HG02870 (cell line): Measurements from ENCODE around the gene REG1B.
"Not testable (repeated sequence)": the region's sequence is repeated elsewhere in the genome, so short reads cannot be mapped to it uniquely, and the experiment has no call there.

Experiments
- ATAC-seq: cut with Tn5 transposase; IDR thresholded peaks from one replicate; pipeline ENCODE4 v1.9.1; 2021; ENCODE audit warnings: mild to moderate bottlenecking, moderate library complexity; ENCODE audit not compliant: unreplicated experiment

The REG1B gene

DNA sequence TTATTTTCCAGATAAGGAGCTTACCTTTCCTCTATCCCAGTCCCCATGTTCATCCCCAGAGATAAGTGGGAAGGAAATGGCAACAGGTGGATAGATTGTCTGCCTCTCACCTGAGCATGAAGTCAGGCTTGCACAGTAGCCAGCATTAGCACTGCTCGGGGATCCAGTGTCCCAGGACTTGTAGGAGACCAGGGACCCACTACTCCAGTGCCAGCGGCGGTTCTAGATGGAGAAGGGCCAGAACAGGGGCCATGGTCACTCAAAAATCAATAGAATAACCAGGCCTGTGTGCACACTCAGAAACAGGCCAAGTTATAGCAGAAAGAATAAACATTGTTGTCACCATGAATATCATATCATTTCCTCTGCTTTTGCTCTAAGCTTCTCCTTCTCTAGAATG lies 2.4 kb downstream of the REG1B start:
- no peak for ATAC-seq

DNA sequence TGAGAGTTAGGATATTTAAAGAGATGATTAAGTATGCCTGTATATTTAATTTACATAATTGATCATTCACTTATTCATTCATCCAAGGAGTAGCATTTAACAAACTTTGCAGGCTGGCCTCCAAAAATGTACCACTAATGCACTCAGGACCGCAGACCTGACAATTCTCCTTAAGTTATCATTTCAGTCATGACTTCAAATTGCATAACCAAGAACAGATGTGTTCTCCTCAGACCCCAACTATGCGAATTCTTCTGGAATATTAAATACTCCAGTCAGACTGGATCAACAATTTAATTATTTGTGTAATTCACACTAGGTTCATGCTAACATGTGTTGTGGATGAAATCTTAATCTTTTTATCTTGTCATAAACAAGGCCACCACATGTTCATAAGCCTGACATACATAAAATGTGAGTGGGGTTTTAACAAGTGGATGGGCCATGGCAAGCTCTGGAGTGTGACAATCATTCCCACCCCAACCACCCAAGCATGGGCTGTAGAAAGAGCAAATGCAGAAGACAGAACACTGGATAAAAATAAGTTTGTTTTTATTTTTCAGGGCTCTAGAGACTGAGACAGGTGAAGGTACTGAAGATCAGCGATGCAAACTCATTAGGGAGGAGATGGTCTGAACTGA lies 3.2 kb downstream of the REG1B start:
- ATAC-seq, result no peak

DNA sequence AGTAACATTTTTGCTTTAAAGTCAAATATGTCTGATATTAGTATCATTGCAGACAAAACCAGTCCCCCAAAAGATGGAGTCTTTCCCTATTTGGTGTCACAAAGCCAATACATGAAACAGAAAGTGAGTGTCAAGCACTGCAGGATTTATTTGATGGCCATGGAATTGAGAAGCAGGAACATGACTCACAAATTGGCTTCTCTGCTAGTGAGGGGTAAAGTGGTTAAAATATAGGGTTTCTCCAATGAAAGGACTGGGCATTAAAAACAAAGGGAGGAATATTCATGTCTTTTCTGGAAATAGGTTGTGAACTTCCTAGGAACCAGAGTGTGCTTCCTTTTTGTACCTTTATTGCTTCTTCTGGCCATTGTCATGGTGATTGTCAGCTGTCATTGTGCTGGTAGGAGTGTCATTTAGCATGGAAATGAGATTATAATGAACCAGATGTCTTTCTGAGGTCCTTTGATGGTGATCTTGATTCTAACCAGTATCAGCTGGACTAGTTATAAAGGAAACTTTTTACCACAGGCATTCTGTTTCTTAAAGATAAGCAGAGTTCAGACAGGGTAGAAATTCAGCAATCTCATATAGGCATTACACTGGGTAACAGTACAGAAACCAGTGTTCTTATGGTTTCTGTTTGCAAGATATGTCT lies 4.1 kb downstream of the REG1B start:
- no peak for ATAC-seq

DNA sequence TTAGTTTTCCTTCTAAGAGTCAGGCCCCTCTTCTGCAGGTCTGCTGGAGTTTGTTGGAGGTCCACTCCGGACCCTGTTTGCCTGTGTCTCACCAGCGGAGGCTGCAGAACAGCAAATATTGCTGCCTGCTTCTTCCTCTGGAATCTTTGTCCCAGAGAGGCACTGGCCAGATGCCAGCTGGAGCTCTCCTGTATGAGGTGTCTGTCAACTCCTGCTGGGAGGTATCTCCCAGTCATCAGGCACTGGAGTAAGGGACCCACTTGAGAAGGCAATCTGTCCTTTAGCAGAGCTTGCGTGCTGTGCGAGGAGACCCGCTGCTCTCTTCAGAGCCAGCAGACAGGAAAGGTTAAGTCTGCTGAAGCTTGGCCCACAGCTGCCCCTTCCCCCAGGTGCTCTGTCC lies 4.8 kb downstream of the REG1B start:
- no peak for ATAC-seq

DNA sequence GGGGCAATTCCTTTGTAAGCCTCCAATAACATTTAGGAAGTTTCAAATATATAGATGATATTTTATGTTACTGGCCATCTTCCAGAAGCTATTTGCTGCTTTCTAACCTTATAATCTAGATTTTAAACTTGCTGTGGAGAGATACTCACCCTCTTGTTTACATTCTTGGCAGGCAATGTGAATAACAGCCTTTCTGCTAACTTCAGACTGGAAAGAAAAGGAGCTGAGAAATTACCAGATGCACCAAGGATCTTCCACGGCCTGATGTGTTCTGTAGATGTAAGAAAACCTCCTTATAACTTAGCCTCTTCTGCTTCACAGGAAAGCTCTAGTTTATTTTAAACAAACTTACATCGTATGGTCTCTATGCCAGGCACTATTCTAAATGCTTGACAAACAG lies 16.7 kb downstream of the REG1B start:
- no peak for ATAC-seq

DNA sequence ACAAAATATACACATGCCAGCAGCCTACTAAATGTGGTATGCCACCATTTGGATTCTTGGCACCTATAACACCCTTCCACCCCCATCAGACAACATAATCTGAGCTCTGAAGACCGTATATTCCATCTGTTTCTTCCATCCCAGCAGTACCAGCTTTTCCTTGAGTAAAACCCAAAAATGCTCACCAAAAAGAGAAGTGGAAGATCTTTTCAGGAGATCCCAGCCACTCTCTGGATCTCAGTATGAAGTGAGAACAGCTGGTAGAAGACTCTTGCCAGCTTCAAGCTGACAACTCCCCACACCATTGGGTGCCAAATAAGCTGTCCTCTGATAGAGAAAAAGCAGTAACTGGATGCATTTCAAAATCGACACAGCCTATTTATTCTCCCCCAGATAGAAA lies 22.6 kb downstream of the REG1B start:
- ATAC-seq, result no peak

DNA sequence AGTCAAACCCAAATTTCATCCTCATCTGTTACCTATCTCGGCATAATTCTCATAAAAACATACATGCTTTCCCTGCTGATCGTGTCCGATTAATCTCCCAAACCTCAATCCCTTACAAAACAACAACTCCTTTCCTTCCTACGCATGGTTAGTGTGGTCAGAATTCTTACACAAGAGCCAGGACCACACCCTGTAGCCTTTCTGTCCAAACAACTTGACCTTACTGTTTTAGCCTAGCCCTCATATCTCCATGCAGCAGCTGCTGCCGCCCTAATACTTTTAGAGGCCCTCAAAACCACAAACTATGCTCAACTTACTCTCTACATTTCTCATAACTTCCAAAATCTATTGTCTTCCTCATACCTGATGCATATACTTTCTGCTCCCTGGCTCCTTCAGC lies 33.0 kb downstream of the REG1B start:
- ATAC-seq, result not testable (repeated sequence)

DNA sequence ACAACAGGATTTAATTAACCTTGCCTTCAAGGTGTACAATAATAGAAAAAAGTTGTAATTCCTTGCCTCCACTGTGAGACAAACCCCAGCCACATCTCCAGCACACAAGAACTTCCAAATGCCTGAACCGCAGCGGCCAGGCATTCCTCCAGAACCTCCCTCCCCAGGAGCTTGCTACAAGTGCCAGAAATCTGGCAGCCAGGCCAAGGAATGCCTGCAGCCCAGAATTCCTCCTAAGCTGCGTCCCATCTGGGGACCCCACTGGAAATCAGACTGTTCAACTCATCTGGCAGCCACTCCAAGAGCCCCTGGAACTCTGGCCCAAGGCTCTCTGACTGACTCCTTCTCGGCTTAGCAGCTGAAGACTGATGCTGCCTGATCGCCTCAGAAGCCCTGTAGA lies 34.3 kb downstream of the REG1B start:
- not testable (repeated sequence) for ATAC-seq

DNA sequence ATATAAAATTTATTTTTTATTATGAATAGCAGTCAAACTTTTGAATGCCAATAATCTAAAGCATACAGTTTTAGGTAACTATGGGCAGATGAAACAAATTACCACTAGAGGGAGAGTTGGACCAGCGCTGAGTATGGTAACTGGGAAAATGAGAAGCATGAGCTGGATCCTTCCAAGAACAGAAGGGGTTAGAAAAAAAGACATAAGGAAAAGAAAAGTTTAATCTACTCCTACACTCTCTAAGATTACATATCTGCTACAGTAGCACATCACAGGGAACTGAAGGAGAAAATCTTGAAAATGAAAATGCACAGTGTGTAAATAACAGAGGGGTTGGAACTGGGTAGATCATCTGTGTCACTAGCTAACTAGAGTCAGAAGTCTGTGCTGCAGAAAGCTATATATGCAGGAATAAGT lies 46.8 kb downstream of the REG1B start:
- no peak for ATAC-seq

DNA sequence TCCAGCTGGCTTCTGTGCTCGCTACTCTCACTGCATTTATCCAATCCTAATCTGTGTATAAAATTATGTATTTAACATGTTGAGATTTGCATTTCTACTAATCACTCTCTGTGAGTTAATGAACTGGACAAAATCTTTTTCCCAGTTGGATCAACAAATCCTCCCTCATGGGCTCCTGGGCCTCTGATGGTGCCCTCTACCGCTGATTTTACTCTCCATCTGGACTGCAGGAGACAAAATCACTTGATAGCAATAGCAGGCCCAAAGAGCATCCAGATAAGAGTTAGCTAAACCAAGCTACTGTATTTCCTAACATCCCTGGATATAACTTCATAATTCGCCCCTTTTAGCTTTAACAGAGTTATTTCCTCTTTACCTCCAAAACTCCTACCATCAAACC lies 47.8 kb downstream of the REG1B start:
- ATAC-seq, result no peak
